ENCODE data around the gene FADS2.

DNA sequence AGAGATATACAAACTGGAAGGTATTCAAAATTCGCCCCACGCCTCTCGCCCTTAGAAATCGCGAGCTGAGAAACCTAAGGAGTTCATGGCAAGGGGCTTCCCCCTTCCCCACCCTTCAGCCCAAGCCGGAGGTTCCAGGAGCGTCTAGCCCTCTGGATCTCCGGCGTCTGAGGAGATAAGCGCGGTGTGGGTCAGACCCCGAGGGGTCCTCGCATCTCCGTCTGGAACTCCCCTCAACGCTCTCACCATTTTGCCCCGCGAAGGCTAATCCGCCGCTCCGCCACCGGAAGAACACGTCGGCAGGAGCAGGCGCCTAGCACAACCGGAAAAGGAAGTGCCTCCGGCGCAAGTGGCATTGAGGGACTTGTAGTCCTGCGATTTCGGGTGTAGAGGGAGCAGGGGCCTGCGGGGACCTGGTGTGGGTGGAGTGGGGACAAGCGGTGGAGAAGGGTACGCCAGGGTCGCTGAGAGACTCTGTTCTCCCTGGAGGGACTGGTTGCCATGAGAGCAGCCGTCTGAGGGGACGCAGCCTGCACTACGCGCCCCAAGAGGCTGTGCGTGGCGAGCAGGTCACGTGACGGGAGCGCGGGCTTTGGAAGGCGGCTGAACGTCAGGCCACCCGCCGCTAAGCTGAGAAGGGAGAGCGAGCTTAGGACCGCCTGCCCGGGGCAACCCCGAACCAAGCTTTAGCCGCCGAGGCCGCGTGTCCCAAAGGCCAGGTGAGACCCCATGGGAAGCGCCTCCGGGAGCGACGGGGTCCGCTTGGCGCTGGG lies 35.6 kb upstream of the FADS2 start, which contains the start of the genes FEN1 and TMEM258:
- TF ChIP-seq, protein P1, sequence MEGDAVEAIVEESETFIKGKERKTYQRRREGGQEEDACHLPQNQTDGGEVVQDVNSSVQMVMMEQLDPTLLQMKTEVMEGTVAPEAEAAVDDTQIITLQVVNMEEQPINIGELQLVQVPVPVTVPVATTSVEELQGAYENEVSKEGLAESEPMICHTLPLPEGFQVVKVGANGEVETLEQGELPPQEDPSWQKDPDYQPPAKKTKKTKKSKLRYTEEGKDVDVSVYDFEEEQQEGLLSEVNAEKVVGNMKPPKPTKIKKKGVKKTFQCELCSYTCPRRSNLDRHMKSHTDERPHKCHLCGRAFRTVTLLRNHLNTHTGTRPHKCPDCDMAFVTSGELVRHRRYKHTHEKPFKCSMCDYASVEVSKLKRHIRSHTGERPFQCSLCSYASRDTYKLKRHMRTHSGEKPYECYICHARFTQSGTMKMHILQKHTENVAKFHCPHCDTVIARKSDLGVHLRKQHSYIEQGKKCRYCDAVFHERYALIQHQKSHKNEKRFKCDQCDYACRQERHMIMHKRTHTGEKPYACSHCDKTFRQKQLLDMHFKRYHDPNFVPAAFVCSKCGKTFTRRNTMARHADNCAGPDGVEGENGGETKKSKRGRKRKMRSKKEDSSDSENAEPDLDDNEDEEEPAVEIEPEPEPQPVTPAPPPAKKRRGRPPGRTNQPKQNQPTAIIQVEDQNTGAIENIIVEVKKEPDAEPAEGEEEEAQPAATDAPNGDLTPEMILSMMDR (IDR thresholded peaks at IDR 0.05) = peak in 3 of 4 experiments; percentile 17 to 53 (median 44)
- TF ChIP-seq POLR2AphosphoS5 (IDR thresholded peaks at IDR 0.05) (peak; percentile 75), EP300 (IDR thresholded peaks at IDR 0.05) (no peak), POLR2A (IDR thresholded peaks at IDR 0.05) (peak; percentile 24 to 44)
